Lung (tissue), 12 donors: ENCODE measurements around the gene APOA4. TPM values are rescaled to one million over a fixed set of nuclear protein-coding genes. Genes with fewer than 3 reads are reported as not detected.

Source experiments
- ATAC-seq: fragments of 200-7000 bp; cut with Tn5 transposase; one replicate; pipeline ENCODE4 v1.9.1; 2020; ENCODE audit warnings: moderate number of reproducible peaks; ENCODE audit not compliant: insufficient read depth, low FRiP score
- DNase-seq, 3 donors: peaks; one replicate each; pipeline ENCODE4 v3.0.0-alpha.2; 2013 to 2017
- H3K27ac ChIP-seq, 2 donors: one replicate each; pipeline ENCODE4 v1.5.1; 2013; ENCODE audit warnings: mild to moderate bottlenecking in 2 of 2, moderate library complexity in 2 of 2, control low read depth in 1 of 2, inconsistent platforms in 1 of 2, low read depth in 1 of 2, low read length in 1 of 2
- H3K27me3 ChIP-seq, 3 donors: one replicate each; pipeline ENCODE4 v1.5.1; 2013; ENCODE audit warnings: low read length in 2 of 3; ENCODE audit not compliant: control insufficient read depth in 3 of 3, insufficient read depth in 3 of 3
- H3K36me3 ChIP-seq, 4 donors: one replicate each; pipeline ENCODE4 v1.5.1; 2013; ENCODE audit warnings: low read length in 4 of 4, mild to moderate bottlenecking in 1 of 4, moderate library complexity in 1 of 4; ENCODE audit not compliant: control insufficient read depth in 4 of 4, insufficient read depth in 4 of 4
- H3K4me1 ChIP-seq, 5 donors: one replicate each; pipeline ENCODE4 v1.5.1; 2013; ENCODE audit warnings: low read length in 5 of 5, mild to moderate bottlenecking in 2 of 5, moderate library complexity in 1 of 5; ENCODE audit not compliant: control insufficient read depth in 5 of 5, insufficient read depth in 5 of 5
- H3K4me3 ChIP-seq: one replicate; pipeline ENCODE4 v1.5.1; 2013; ENCODE audit warnings: mild to moderate bottlenecking, control low read depth, moderate library complexity
- H3K9ac ChIP-seq, 2 donors: one replicate each; pipeline ENCODE4 v1.5.1; 2013; ENCODE audit warnings: low read length in 2 of 2, control low read depth in 1 of 2; ENCODE audit not compliant: insufficient read depth in 1 of 2
- H3K9me3 ChIP-seq, 4 donors: one replicate each; pipeline ENCODE4 v1.5.1; 2013; ENCODE audit warnings: low read length in 3 of 4, mild to moderate bottlenecking in 1 of 4, moderate library complexity in 1 of 4; ENCODE audit not compliant: control insufficient read depth in 4 of 4, insufficient read depth in 3 of 4
- WGBS, 2 donors: extraction: QIAGEN DNeasy Blood & Tissue Kit; methylation state at CpG; one replicate each; pipeline ENCODE4 v1.1.7; 2013; 5-methylcytosine and 5-hydroxymethylcytosine counted together
- polyA plus RNA-seq, 2 donors: library from polyadenylated mRNA; stranded (reverse); fragments of 200-250 nt; gene quantifications; one replicate each; pipeline ENCODE4 v1.2.1, GENCODE V29; 2013
- total RNA-seq, 2 donors: library from RNA; depleted of rRNA in 1 of 2; stranded (reverse); fragments of >200 nt in 1 of 2; gene quantifications; one replicate each; pipeline ENCODE4 v1.2.1, GENCODE V29; 2014 to 2021
- TF ChIP-seq, protein P1 (sequence below): IDR thresholded peaks from 2 replicates; pipeline ENCODE4 v1.5.1; 2012; ENCODE audit warnings: mild to moderate bottlenecking; ENCODE audit errors: control extremely low read depth, extremely low read depth
- donor health status: control.
- donor health status: control.
- donor health status: Bipolar disorder and iron deficiency.
- donor health status: healthy.
- donor health status: DM: yes; HTN: yes; CAD: no.

Gene APOA4
- total and polyA plus RNA-seq, 4 donors = 0.06 TPM; not detected in 3

DNA sequence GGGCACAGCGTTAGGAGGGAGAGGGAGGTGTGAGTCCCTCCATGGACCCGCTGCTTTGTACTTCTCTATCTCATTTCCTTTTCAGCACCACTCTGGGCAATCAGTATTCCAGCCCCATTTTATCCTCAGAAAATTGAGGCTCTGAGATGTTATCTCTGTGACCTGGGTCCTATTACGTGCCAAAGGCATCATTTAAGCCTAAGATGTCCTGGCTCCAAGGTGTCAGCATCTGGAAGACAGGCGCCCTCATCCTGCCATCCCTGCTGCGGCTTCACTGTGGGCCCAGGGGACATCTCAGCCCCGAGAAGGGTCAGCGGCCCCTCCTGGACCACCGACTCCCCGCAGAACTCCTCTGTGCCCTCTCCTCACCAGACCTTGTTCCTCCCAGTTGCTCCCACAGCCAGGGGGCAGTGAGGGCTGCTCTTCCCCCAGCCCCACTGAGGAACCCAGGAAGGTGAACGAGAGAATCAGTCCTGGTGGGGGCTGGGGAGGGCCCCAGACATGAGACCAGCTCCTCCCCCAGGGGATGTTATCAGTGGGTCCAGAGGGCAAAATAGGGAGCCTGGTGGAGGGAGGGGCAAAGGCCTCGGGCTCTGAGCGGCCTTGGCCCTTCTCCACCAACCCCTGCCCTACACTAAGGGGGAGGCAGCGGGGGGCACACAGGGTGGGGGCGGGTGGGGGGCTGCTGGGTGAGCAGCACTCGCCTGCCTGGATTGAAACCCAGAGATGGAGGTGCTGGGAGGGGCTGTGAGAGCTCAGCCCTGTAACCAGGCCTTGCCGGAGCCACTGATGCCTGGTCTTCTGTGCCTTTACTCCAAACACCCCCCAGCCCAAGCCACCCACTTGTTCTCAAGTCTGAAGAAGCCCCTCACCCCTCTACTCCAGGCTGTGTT is 5.8 kb upstream of the APOA4 start:
- Histone ChIP-seq H3K4me1 (peaks cover 0 to 12% (median 6%) of the 10 kb centered on the region in 5 donors), H3K9ac (no peak overlapping the region), H3K36me3 (no peaks in the 10 kb centered on the region), H3K27me3 (no peaks in the 10 kb centered on the region), H3K4me3 (no peak overlapping the region), H3K27ac (no peak overlapping the region), H3K9me3 (no peaks in the 10 kb centered on the region)
- DNase-seq (no peak), ATAC-seq (no peak)
- 65 to 73% methylated on average over 14 to 16 of the region's 16 CpGs for WGBS, 2 donors
- TF ChIP-seq, protein P1, sequence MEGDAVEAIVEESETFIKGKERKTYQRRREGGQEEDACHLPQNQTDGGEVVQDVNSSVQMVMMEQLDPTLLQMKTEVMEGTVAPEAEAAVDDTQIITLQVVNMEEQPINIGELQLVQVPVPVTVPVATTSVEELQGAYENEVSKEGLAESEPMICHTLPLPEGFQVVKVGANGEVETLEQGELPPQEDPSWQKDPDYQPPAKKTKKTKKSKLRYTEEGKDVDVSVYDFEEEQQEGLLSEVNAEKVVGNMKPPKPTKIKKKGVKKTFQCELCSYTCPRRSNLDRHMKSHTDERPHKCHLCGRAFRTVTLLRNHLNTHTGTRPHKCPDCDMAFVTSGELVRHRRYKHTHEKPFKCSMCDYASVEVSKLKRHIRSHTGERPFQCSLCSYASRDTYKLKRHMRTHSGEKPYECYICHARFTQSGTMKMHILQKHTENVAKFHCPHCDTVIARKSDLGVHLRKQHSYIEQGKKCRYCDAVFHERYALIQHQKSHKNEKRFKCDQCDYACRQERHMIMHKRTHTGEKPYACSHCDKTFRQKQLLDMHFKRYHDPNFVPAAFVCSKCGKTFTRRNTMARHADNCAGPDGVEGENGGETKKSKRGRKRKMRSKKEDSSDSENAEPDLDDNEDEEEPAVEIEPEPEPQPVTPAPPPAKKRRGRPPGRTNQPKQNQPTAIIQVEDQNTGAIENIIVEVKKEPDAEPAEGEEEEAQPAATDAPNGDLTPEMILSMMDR = no peak

DNA sequence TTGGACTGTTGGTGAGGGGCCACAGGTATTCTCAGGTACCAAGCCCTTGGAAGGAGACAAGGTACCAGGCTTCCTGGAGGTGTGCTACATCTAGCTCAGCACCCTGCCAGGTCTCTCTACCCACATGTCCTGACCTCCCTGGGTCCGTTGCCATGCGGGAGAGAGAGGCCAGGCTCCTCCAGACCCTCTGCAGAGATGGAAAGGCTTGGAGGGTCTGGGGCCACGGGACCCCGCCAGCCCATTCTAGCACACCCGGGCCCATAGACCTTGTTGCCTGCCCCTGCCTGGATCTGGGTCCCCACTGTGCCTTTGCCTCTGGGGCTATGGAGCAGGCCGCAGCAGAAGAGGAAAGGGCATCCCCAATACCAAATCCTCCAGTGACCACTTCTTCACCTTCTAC is 4.4 kb upstream of the APOA4 start:
- Histone ChIP-seq H3K9me3 (no peaks in the 10 kb centered on the region), H3K4me3 (no peak overlapping the region), H3K27me3 (no peaks in the 10 kb centered on the region), H3K9ac (no peak overlapping the region), H3K36me3 (no peaks in the 10 kb centered on the region), H3K27ac (no peak overlapping the region), H3K4me1 (peaks cover 0 to 14% (median 6%) of the 10 kb centered on the region in 5 donors)
- TF ChIP-seq, protein P1 = no peak
- no peak for ATAC-seq
- 89 to 98% methylated on average over 6 of the region's 6 CpGs for WGBS, 2 donors
- no peak for DNase-seq

DNA sequence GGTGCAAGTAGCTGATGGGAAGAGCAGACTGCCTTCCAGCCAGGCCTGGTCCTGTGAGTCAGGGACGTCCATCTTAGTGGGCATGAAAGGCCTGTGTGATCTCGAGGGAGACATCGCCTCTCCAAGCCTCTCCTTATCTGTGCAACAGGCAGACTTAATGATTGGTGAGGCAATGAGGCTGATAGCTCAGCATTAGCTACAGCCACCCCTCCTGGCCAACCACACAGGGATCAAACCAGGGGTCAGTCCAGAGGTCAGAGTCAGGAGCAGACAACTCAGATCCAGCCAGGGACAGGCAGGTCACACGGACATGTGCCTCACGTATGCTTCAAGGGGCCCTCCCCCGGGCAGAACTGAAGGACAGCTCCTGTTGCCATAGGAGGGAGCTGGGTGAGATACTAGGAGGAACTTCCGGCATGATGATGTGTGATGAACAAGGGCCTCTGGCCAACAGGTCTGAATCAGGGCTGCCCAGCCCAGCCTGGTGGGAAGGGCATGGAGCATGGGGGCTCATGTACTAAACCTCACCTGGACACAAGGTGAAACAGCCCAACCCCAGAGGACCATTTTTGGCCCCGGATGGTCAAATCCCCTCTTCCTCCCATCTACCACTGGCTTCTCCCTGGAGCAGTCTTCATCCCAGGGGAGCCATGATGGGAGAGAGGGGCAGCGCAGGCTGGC is 3.8 kb upstream of the APOA4 start:
- ATAC-seq (no peak), DNase-seq (no peak)
- Histone ChIP-seq H3K9ac (no peak overlapping the region), H3K36me3 (no peaks in the 10 kb centered on the region), H3K27me3 (no peaks in the 10 kb centered on the region), H3K9me3 (no peaks in the 10 kb centered on the region), H3K4me1 (peaks cover 0 to 14% (median 6%) of the 10 kb centered on the region in 5 donors), H3K4me3 (no peak overlapping the region), H3K27ac (no peak overlapping the region)
- 85 to 86% methylated on average over 9 of the region's 9 CpGs for WGBS, 2 donors
- TF ChIP-seq, protein P1 = no peak
